Gastroesophageal sphincter (tissue), 3 donors: ENCODE measurements around the gene MBOAT1.

Source experiments
- CTCF ChIP-seq, 4 experiments: fragments of 200-600 bp in 2 of 4; fragments of 450-650 bp in 2 of 4; sonication (generic) in 1 of 4; IDR thresholded peaks; one replicate each; pipeline ENCODE4 v1.5.1; 2017 to 2019; ENCODE audit warnings: antibody characterized with exemption in 4 of 4, mild to moderate bottlenecking in 2 of 4, moderate library complexity in 2 of 4
- POLR2A ChIP-seq, 2 donors: fragments of 450-650 bp; IDR thresholded peaks; one replicate each; pipeline ENCODE4 v1.6.1; 2017; ENCODE audit warnings: antibody characterized with exemption in 2 of 2, mild to moderate bottlenecking in 2 of 2, moderate library complexity in 1 of 2

GRCh38 chr6:20211037-20211940 lies 980 bp downstream of the MBOAT1 start:
- TF ChIP-seq CTCF (IDR thresholded peaks at IDR 0.05) (no peak), POLR2A (IDR thresholded peaks at IDR 0.05) (no peak)
